Pancreas (tissue), 10 donors: Measurements from ENCODE around the gene ZNF418. TPM values are rescaled to one million over a fixed set of nuclear protein-coding genes. Genes with fewer than 3 reads are reported as not detected.
"Not testable (repeated sequence)": the region's sequence is repeated elsewhere in the genome, so short reads cannot be mapped to it uniquely, and the experiment has no call there.

ENCODE experiments used
- ATAC-seq, 4 donors: fragments of 200-7000 bp; cut with Tn5 transposase; one replicate each; pipeline versions ENCODE4 v1.8.0 to v1.9.1; 2020; ENCODE audit warnings: mild to moderate bottlenecking in 4 of 4, moderate library complexity in 4 of 4
- DNase-seq, 6 donors: peaks; one replicate each; pipeline ENCODE4 v3.0.0-alpha.2; 2020
- FAIRE-seq: peaks from 2 replicates; lab custom pipeline; 2012; peaks lifted over from hg19 to GRCh38; lab: Jason Lieb, UNC
- H3K27ac ChIP-seq, 4 donors: fragments of 200-600 bp; sonication (generic); 1 replicate in 3 of 4; 2 replicates in 1 of 4; pipeline versions ENCODE4 v1.5.0 to v1.8.0; 2020
- H3K27me3 ChIP-seq, 4 donors: fragments of 200-600 bp; one replicate each; pipeline ENCODE4 v1.8.0; 2021
- H3K36me3 ChIP-seq, 3 donors: fragments of 200-600 bp; sonication (generic) in 1 of 3; one replicate each; pipeline versions ENCODE4 v1.5.0 to v1.8.0; 2020 to 2021
- H3K4me1 ChIP-seq, 3 donors: fragments of 200-600 bp; one replicate each; pipeline ENCODE4 v1.8.0; 2021
- H3K4me3 ChIP-seq, 4 donors: fragments of 200-600 bp; sonication (generic) in 2 of 4; one replicate each; pipeline versions ENCODE4 v1.5.0 to v1.8.0; 2020 to 2021
- H3K9me3 ChIP-seq, 4 donors: fragments of 200-600 bp; one replicate each; pipeline ENCODE4 v1.8.0; 2021
- CTCF ChIP-seq, 4 donors: fragments of 200-600 bp; sonication (generic) in 3 of 4; IDR thresholded peaks; one replicate each; pipeline versions ENCODE4 v1.5.0 to v1.8.0; 2021; ENCODE audit warnings: antibody characterized with exemption in 4 of 4
- WGBS, 2 donors: extraction: QIAGEN DNeasy Blood & Tissue Kit; methylation state at CpG; one replicate each; pipeline ENCODE4 v1.1.7; 2013; 5-methylcytosine and 5-hydroxymethylcytosine counted together
- intact Hi-C, 3 donors: fragments of 100-400 bp; cut with DNase I; formaldehyde crosslinking; loops; one replicate each; pipeline versions ENCODE4 v1.11.1 to v1.14.2; 2022
- polyA plus RNA-seq, 2 donors: library from polyadenylated mRNA; stranded (reverse); fragments of 200-250 nt; gene quantifications; one replicate each; pipeline ENCODE4 v1.2.3, GENCODE V29; 2013
- total RNA-seq, 6 donors: library from RNA; stranded (reverse); fragmentation: NEBNext Ultra II Directional in 4 of 6; extraction: Animal tissue kit (Norgen Biotek cat#: 25700) in 4 of 6; gene quantifications; one replicate each; pipeline versions ENCODE4 v1.2.1 to v1.2.4, GENCODE V29; 2021 to 2023
- donor health status: healthy with polysubstance abuse.
- donor health status: DM: no; HTN: no; CAD: no; lungs with moderate emphysema.
- donor health status: DM: no; HTN: no; CAD: no.
- donor health status: control.
- donor health status: control.
- donor health status: Bipolar disorder and iron deficiency.
- donor health status: DM: yes; HTN: yes; CAD: no.
- donor health status: DM: no; HTN: no; CAD: no.
- donor health status: DM: no; HTN: no; CAD: no.
- donor health status: DM: yes; HTN: yes; CAD: no.

Gene ZNF418
- total and polyA plus RNA-seq, 8 donors: 2.6 to 8.4 (median 4.0) TPM

- Histone ChIP-seq H3K4me1 (peaks cover 0 to 10% (median 5%) of the 10 kb centered on the region in 3 donors), H3K4me3 (no peak overlapping the region), H3K36me3 (peaks cover 7 to 14% (median 11%) of the 10 kb centered on the region in 3 donors), H3K27ac (no peak overlapping the region), H3K9me3 (no peaks in the 10 kb centered on the region), H3K27me3 (no peaks in the 10 kb centered on the region)
- ATAC-seq (no peak), DNase-seq (no peak), FAIRE-seq (no peak)
- no peak for TF ChIP-seq CTCF (IDR thresholded peaks at IDR 0.05)
- intact Hi-C loops: no loop called here
- WGBS, 2 donors: 68 to 73% methylated on average over 3 of the region's 3 CpGs
These were observed 20.7 kb downstream of the ZNF418 start for GRCh38 chr19:57914531-57914930.

GRCh38 chr19:57907394-57907793 is 27.8 kb downstream of the ZNF418 start:
- Histone ChIP-seq H3K9me3 (no peaks in the 10 kb centered on the region), H3K27me3 (no peaks in the 10 kb centered on the region), H3K27ac (no peak overlapping the region), H3K4me3 (no peak overlapping the region), H3K36me3 (peaks cover 7 to 22% (median 11%) of the 10 kb centered on the region in 3 donors), H3K4me1 (no peaks in the 10 kb centered on the region)
- TF ChIP-seq CTCF (IDR thresholded peaks at IDR 0.05): no peak
- FAIRE-seq (no peak), DNase-seq (no peak), ATAC-seq (no peak)
- WGBS, 2 donors: 92 to 98% methylated on average over 3 of the region's 3 CpGs
- intact Hi-C loops: no loop called here

GRCh38 chr19:57905258-57905657 is 29.9 kb downstream of the ZNF418 start:
- ATAC-seq: no peak
- Histone ChIP-seq H3K27ac (no peak overlapping the region), H3K36me3 (peaks cover 0 to 12% (median under 1%) of the 10 kb centered on the region in 3 donors), H3K4me1 (no peaks in the 10 kb centered on the region), H3K27me3 (no peaks in the 10 kb centered on the region), H3K4me3 (no peak overlapping the region), H3K9me3 (no peaks in the 10 kb centered on the region)
- intact Hi-C loops: no loop called here
- no peak for TF ChIP-seq CTCF (IDR thresholded peaks at IDR 0.05)
- FAIRE-seq: no peak
- 96 to 98% methylated on average over 6 of the region's 6 CpGs for WGBS, 2 donors
- DNase-seq: no peak

- Histone ChIP-seq H3K36me3 (peaks cover 0 to 8% (median 0%) of the 10 kb centered on the region in 3 donors), H3K4me3 (no peak overlapping the region), H3K4me1 (no peaks in the 10 kb centered on the region), H3K27me3 (no peaks in the 10 kb centered on the region), H3K27ac (no peak overlapping the region), H3K9me3 (no peaks in the 10 kb centered on the region)
- ATAC-seq (no peak), DNase-seq (no peak), FAIRE-seq (no peak)
- 61 to 63% methylated on average over 7 of the region's 7 CpGs for WGBS, 2 donors
- intact Hi-C loops: no loop called here
- no peak for TF ChIP-seq CTCF (IDR thresholded peaks at IDR 0.05)
These were observed 31.5 kb downstream of the ZNF418 start for GRCh38 chr19:57903618-57904184.

GRCh38 chr19:57900311-57900710 is 34.9 kb downstream of the ZNF418 start:
- Histone ChIP-seq H3K4me3 (no peak overlapping the region), H3K36me3 (no peaks in the 10 kb centered on the region), H3K27me3 (no peaks in the 10 kb centered on the region), H3K4me1 (no peaks in the 10 kb centered on the region), H3K27ac (no peak overlapping the region), H3K9me3 (no peaks in the 10 kb centered on the region)
- 84 to 86% methylated on average over 5 of the region's 5 CpGs for WGBS, 2 donors
- intact Hi-C loops: no loop called here
- no peak for TF ChIP-seq CTCF (IDR thresholded peaks at IDR 0.05)
- FAIRE-seq (no peak), DNase-seq (no peak), ATAC-seq (no peak)

- H3K9me3 ChIP-seq, ATAC-seq, H3K36me3 ChIP-seq, DNase-seq, H3K27me3 ChIP-seq, H3K4me1 ChIP-seq, H3K27ac ChIP-seq, FAIRE-seq, intact Hi-C loops, H3K4me3 ChIP-seq: not testable (repeated sequence)
- 43 to 46% methylated on average over 3 of the region's 3 CpGs for WGBS, 2 donors
These were observed 44.5 kb downstream of the ZNF418 start for GRCh38 chr19:57890706-57891105.
